CD4-positive, alpha-beta T cell treated with Interleukin-1 beta for 1 hour (primary cell): ENCODE results near the gene SEC22A.

Source experiments
- DNase-seq, 2 donors: peaks; one replicate each; pipeline ENCODE4 v3.0.0-alpha.2; 2020 to 2022

Gene SEC22A

GRCh38 chr3:123270818-123271217, 69.1 kb downstream of the SEC22A start:
- DNase-seq, result no peak

- no peak for DNase-seq
Observed at GRCh38 chr3:123271466-123272159, 69.9 kb downstream of the SEC22A start.

- no peak for DNase-seq
Observed at GRCh38 chr3:123272547-123272946, 70.8 kb downstream of the SEC22A start.

GRCh38 chr3:123275691-123276090, 73.9 kb downstream of the SEC22A start:
- DNase-seq, result no peak

GRCh38 chr3:123276346-123277006, 74.7 kb downstream of the SEC22A start:
- no peak for DNase-seq

- no peak for DNase-seq
Observed at GRCh38 chr3:123277106-123277505, 75.4 kb downstream of the SEC22A start.

- no peak for DNase-seq
Observed at GRCh38 chr3:123278446-123278845, 76.7 kb downstream of the SEC22A start.

- no peak for DNase-seq
Observed at GRCh38 chr3:123279121-123279520, 77.4 kb downstream of the SEC22A start.

- DNase-seq, result no peak
Observed at GRCh38 chr3:123281406-123281805, 79.7 kb downstream of the SEC22A start.

GRCh38 chr3:123281929-123282328, 80.2 kb downstream of the SEC22A start:
- DNase-seq, result no peak

- DNase-seq, result no peak
Observed at GRCh38 chr3:123282461-123282860, 80.7 kb downstream of the SEC22A start.

- no peak for DNase-seq
Observed at GRCh38 chr3:123283074-123283473, 81.3 kb downstream of the SEC22A start.

- no peak for DNase-seq
Observed at GRCh38 chr3:123283657-123284398, 82.1 kb downstream of the SEC22A start.

- DNase-seq, result no peak
Observed at GRCh38 chr3:123284399-123285010, 82.8 kb downstream of the SEC22A start.

GRCh38 chr3:123285066-123285465, 83.3 kb downstream of the SEC22A start:
- no peak for DNase-seq

GRCh38 chr3:123285479-123285878, 83.7 kb downstream of the SEC22A start:
- DNase-seq, result no peak

GRCh38 chr3:123285931-123286307, 84.2 kb downstream of the SEC22A start:
- no peak for DNase-seq

GRCh38 chr3:123286308-123287023, 84.7 kb downstream of the SEC22A start:
- DNase-seq, result peak in 1 of 2 donors; percentile 17

- DNase-seq, result no peak
Observed at GRCh38 chr3:123287051-123287961, 85.6 kb downstream of the SEC22A start.

GRCh38 chr3:123287962-123288302, 86.2 kb downstream of the SEC22A start:
- no peak for DNase-seq

GRCh38 chr3:123289391-123290106, 87.8 kb downstream of the SEC22A start:
- DNase-seq, result no peak
